Neural cell (in vitro differentiated cells): Measurements from ENCODE around the gene TF. TPM values are rescaled to one million over a fixed set of nuclear protein-coding genes. Genes with fewer than 3 reads are reported as not detected.

Experiments used
- H2AFZ ChIP-seq: fragments of 200-600, 300-800 bp; sonication (generic), shearing (Covaris generic); 2 replicates; pipeline ENCODE4 v1.6.0; 2014; ENCODE audit warnings: low read depth, mild to moderate bottlenecking, antibody characterized with exemption, low read length, moderate library complexity
- H3F3A ChIP-seq: fragments of 200-600 bp; shearing (Covaris generic); 2 replicates; pipeline ENCODE4 v1.6.1; 2016; ENCODE audit warnings: mild to moderate bottlenecking, moderate library complexity, mixed read lengths, antibody characterized with exemption, low read length; ENCODE audit not compliant: insufficient read depth, poor library complexity, severe bottlenecking
- H3K27ac ChIP-seq: fragments of 200-600, 300-800 bp; sonication (generic), shearing (Covaris generic); 2 replicates; pipeline ENCODE4 v1.5.1; 2014; ENCODE audit warnings: mild to moderate bottlenecking, low read length, moderate library complexity
- H3K27me3 ChIP-seq: fragments of 300-800, 200-600 bp; sonication (generic), shearing (Covaris generic); 2 replicates; pipeline ENCODE4 v1.6.0; 2014; ENCODE audit warnings: mild to moderate bottlenecking, low read depth, low read length, moderate library complexity; ENCODE audit not compliant: insufficient read depth
- H3K36me3 ChIP-seq: fragments of 300-800, 200-600 bp; sonication (generic), shearing (Covaris generic); 2 replicates; pipeline ENCODE4 v1.5.1; 2014; ENCODE audit warnings: mild to moderate bottlenecking, antibody characterized with exemption, low read length, moderate library complexity; ENCODE audit not compliant: insufficient read depth
- H3K4me2 ChIP-seq: fragments of 300-800, 200-600 bp; sonication (generic), shearing (Covaris generic); 2 replicates; pipeline ENCODE4 v1.6.0; 2014; ENCODE audit warnings: mild to moderate bottlenecking, low read length
- H3K4me3 ChIP-seq: fragments of 300-800, 200-600 bp; sonication (generic), shearing (Covaris generic); 2 replicates; pipeline ENCODE4 v1.5.1; 2014; ENCODE audit warnings: mild to moderate bottlenecking, low read length, moderate library complexity
- H3K79me2 ChIP-seq: fragments of 200-600 bp; shearing (Covaris generic); replicated peaks from 2 replicates; pipeline ENCODE4 v1.6.0; 2014; ENCODE audit warnings: mild to moderate bottlenecking, low read length, moderate library complexity; ENCODE audit not compliant: insufficient read depth
- H3K9ac ChIP-seq: fragments of 300-800, 200-600 bp; sonication (generic), shearing (Covaris generic); 2 replicates; pipeline ENCODE4 v1.6.1; 2016; ENCODE audit warnings: mild to moderate bottlenecking, low read length, mixed read lengths
- H3K9me2 ChIP-seq: fragments of 200-600 bp; shearing (Covaris generic); 2 replicates; pipeline ENCODE4 v1.6.1; 2016; ENCODE audit warnings: mild to moderate bottlenecking, low read length, mixed read lengths; ENCODE audit not compliant: insufficient read depth
- H3K9me3 ChIP-seq: fragments of 200-600, 300-800 bp; sonication (generic), shearing (Covaris generic); 2 replicates; pipeline ENCODE4 v1.6.1; 2016; ENCODE audit warnings: mild to moderate bottlenecking, mixed run types, low read length, moderate library complexity, mixed read lengths
- H4K20me1 ChIP-seq: fragments of 200-600 bp; shearing (Covaris generic); 2 replicates; pipeline ENCODE4 v1.6.1; 2016; ENCODE audit warnings: mild to moderate bottlenecking, mixed run types; ENCODE audit not compliant: insufficient read depth
- EP300 ChIP-seq: fragments of 450-650 bp; conservative IDR thresholded peaks from 2 replicates; pipeline ENCODE4 v1.6.1; 2014; ENCODE audit warnings: antibody characterized with exemption, mild to moderate bottlenecking, moderate library complexity; ENCODE audit not compliant: poor library complexity, severe bottlenecking
- EZH2 ChIP-seq: fragments of 200-600, 300-800 bp; shearing (Covaris generic), sonication (generic); IDR thresholded peaks from 2 replicates; pipeline ENCODE4 v1.6.1; 2014; ENCODE audit warnings: antibody characterized with exemption, low read length, borderline replicate concordance, mild to moderate bottlenecking; ENCODE audit not compliant: insufficient read depth, poor library complexity, severe bottlenecking
- MXI1 ChIP-seq: fragments of 450-650 bp; conservative IDR thresholded peaks from 2 replicates; pipeline ENCODE4 v1.6.1; 2014; ENCODE audit warnings: antibody characterized with exemption, mild to moderate bottlenecking; ENCODE audit not compliant: poor library complexity, severe bottlenecking
- POLR2AphosphoS5 ChIP-seq: IDR thresholded peaks from 2 replicates; pipeline ENCODE4 v1.6.1; 2012
- RAD21 ChIP-seq: fragments of 450-650 bp; conservative IDR thresholded peaks from 2 replicates; pipeline ENCODE4 v1.6.1; 2014; ENCODE audit warnings: antibody characterized with exemption, mild to moderate bottlenecking, moderate library complexity
- SMC3 ChIP-seq: fragments of 450-650 bp; conservative IDR thresholded peaks from 2 replicates; pipeline ENCODE4 v1.6.1; 2014; ENCODE audit warnings: antibody characterized with exemption, mild to moderate bottlenecking, moderate library complexity; ENCODE audit not compliant: poor library complexity
- TAF1 ChIP-seq: IDR thresholded peaks from 2 replicates; pipeline ENCODE4 v1.6.1; 2012; ENCODE audit warnings: low read depth
- polyA plus RNA-seq: library from polyadenylated mRNA; depleted of rRNA; stranded (reverse); fragments of >200 nt; gene quantifications from 2 replicates; pipeline ENCODE4 v1.2.3, GENCODE V29; 2014
- TF ChIP-seq, protein P1 (sequence below): IDR thresholded peaks from 2 replicates; pipeline ENCODE4 v1.6.1; 2012; ENCODE audit warnings: borderline replicate concordance
- TF ChIP-seq, protein P2 (sequence below): fragments of 450-650 bp; IDR thresholded peaks from 2 replicates; pipeline ENCODE4 v1.5.1; 2014; ENCODE audit warnings: antibody characterized with exemption, mild to moderate bottlenecking, moderate library complexity; ENCODE audit not compliant: poor library complexity, severe bottlenecking

Gene TF
- polyA plus RNA-seq, 1 donor from 2014 or later, result 1.4 TPM

DNA sequence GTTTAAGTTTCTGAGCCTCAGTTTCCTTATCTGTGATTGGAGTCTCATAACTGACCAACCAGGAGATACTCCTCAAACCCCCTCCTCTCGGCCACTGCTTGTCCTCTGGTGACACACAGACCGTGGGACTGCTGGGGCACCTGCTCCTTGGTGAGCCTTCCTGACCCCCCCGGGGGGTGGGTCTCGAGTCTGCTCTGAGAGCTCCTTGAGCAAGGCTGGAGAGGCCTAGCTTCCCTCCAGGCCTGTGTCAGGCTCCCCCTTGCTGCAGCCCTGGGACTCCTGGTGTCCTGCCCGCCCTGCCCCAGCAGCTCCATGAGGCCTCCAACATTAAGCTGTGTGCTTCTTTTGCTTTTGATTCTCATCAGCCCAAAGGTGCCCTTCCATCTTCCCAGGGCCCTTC is 87.1 kb downstream of the TF start:
- no peak for TF ChIP-seq SMC3
- TF ChIP-seq MXI1, result no peak
- TF ChIP-seq RAD21, result no peak
- no peaks in the 10 kb centered on the region for H3F3A ChIP-seq
- H4K20me1 ChIP-seq, result no peaks in the 10 kb centered on the region
- no peak overlapping the region for H3K9ac ChIP-seq
- no peaks in the 10 kb centered on the region for H3K9me2 ChIP-seq
- no peak overlapping the region for H3K4me3 ChIP-seq
- no peak overlapping the region for H2AFZ ChIP-seq
- no peaks in the 10 kb centered on the region for H3K36me3 ChIP-seq
- H3K79me2 ChIP-seq, result no peaks in the 10 kb centered on the region
- H3K27me3 ChIP-seq, result no peaks in the 10 kb centered on the region
- no peak overlapping the region for H3K27ac ChIP-seq
- H3K9me3 ChIP-seq, result no peaks in the 10 kb centered on the region
- H3K4me2 ChIP-seq, result no peak overlapping the region

DNA sequence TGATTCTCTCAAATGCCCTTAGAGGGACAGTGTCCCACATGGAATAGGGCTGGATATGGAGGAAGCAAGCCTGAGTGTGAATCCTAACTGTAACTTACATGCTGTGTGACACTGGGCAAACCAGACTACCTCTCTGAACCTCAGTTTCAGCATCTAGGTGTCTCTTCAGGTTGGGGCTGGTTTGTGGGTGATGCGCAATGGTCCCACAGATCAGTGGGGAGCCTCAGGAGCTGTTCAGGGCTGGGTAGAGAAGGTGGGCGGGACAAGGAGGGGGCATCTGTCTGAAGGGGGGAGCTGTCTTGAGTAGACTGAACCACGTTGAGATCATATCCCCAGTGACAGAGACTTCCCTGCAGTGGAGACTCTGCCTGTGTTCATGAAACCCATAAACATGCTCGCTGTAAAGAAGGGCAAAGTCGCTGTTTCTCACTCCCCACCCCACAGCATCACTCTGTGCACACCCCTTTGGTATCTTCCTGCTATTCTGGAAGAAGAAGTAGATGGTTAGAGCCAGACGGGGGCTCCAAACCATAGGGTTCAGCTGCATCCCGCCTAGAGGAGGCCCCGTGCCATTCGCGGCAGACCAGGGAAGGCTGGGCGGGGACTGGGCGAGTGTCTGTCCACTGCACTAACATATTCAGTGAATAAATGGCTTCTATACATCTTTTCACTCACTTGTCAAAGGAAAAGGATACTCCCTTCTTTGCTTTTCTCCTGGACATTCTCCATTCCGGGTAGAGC is 87.9 kb downstream of the TF start:
- no peaks in the 10 kb centered on the region for H3K36me3 ChIP-seq
- H3K9me3 ChIP-seq, result no peaks in the 10 kb centered on the region
- H3K4me2 ChIP-seq, result no peak overlapping the region
- no peaks in the 10 kb centered on the region for H4K20me1 ChIP-seq
- no peaks in the 10 kb centered on the region for H3K27me3 ChIP-seq
- H2AFZ ChIP-seq, result no peak overlapping the region
- no peak overlapping the region for H3K27ac ChIP-seq
- H3K9ac ChIP-seq, result no peak overlapping the region
- TF ChIP-seq EP300, result no peak
- no peak for TF ChIP-seq POLR2AphosphoS5
- no peak for TF ChIP-seq RAD21
- TF ChIP-seq, protein P1, sequence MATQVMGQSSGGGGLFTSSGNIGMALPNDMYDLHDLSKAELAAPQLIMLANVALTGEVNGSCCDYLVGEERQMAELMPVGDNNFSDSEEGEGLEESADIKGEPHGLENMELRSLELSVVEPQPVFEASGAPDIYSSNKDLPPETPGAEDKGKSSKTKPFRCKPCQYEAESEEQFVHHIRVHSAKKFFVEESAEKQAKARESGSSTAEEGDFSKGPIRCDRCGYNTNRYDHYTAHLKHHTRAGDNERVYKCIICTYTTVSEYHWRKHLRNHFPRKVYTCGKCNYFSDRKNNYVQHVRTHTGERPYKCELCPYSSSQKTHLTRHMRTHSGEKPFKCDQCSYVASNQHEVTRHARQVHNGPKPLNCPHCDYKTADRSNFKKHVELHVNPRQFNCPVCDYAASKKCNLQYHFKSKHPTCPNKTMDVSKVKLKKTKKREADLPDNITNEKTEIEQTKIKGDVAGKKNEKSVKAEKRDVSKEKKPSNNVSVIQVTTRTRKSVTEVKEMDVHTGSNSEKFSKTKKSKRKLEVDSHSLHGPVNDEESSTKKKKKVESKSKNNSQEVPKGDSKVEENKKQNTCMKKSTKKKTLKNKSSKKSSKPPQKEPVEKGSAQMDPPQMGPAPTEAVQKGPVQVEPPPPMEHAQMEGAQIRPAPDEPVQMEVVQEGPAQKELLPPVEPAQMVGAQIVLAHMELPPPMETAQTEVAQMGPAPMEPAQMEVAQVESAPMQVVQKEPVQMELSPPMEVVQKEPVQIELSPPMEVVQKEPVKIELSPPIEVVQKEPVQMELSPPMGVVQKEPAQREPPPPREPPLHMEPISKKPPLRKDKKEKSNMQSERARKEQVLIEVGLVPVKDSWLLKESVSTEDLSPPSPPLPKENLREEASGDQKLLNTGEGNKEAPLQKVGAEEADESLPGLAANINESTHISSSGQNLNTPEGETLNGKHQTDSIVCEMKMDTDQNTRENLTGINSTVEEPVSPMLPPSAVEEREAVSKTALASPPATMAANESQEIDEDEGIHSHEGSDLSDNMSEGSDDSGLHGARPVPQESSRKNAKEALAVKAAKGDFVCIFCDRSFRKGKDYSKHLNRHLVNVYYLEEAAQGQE, result no peak
- TF ChIP-seq, protein P2, sequence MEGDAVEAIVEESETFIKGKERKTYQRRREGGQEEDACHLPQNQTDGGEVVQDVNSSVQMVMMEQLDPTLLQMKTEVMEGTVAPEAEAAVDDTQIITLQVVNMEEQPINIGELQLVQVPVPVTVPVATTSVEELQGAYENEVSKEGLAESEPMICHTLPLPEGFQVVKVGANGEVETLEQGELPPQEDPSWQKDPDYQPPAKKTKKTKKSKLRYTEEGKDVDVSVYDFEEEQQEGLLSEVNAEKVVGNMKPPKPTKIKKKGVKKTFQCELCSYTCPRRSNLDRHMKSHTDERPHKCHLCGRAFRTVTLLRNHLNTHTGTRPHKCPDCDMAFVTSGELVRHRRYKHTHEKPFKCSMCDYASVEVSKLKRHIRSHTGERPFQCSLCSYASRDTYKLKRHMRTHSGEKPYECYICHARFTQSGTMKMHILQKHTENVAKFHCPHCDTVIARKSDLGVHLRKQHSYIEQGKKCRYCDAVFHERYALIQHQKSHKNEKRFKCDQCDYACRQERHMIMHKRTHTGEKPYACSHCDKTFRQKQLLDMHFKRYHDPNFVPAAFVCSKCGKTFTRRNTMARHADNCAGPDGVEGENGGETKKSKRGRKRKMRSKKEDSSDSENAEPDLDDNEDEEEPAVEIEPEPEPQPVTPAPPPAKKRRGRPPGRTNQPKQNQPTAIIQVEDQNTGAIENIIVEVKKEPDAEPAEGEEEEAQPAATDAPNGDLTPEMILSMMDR, result no peak
- no peak for TF ChIP-seq MXI1
- TF ChIP-seq SMC3, result no peak
- no peak for TF ChIP-seq EZH2
- TF ChIP-seq TAF1, result no peak
- no peaks in the 10 kb centered on the region for H3K79me2 ChIP-seq
- H3K9me2 ChIP-seq, result no peaks in the 10 kb centered on the region
- H3K4me3 ChIP-seq, result no peak overlapping the region
- H3F3A ChIP-seq, result no peaks in the 10 kb centered on the region
